Stimulated activated CD4-positive, alpha-beta T cell treated with anti-CD3 and anti-CD28 coated beads, Interleukin-1b, Interleukin-23, amount 100 ng/mL, for 24 hours (primary cell): ENCODE data around the gene SCAMP2.

Experiments
- DNase-seq, 4 experiments: peaks; one replicate each; pipeline ENCODE4 v3.0.0-alpha.2; 2020; ENCODE audit warnings: low read depth in 4 of 4, low spot score in 1 of 4

The SCAMP2 gene

DNA sequence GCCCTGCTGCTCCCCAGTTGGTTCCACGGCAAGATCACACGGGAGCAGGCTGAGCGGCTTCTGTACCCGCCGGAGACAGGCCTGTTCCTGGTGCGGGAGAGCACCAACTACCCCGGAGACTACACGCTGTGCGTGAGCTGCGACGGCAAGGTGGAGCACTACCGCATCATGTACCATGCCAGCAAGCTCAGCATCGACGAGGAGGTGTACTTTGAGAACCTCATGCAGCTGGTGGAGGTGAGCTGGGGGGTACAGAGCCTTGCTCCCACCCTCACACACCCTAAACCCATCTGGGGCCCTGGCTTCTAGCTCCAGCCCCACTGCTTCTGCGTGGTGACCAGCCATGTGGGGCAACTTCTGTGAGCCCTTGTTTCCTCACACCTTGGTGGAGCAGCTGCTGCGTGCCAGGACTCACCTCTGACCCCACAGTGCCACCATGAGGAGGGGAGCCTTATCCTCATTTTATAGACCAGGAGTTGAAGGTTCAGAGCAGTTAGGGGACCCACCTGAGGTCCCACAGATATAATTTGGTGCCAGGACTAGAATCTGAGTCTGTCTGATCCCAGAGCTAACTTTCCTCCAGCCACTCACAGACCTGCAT is 73.8 kb downstream of the SCAMP2 start:
- DNase-seq, result no peak

GRCh38 chr15:74798388-74799254 is 74.5 kb downstream of the SCAMP2 start:
- no peak for DNase-seq

GRCh38 chr15:74795966-74796625 is 77.1 kb downstream of the SCAMP2 start:
- no peak for DNase-seq

- DNase-seq, result no peak
Observed at GRCh38 chr15:74794970-74795349, 78.2 kb downstream of the SCAMP2 start.

GRCh38 chr15:74794248-74794969 is 78.8 kb downstream of the SCAMP2 start:
- no peak for DNase-seq
